Activated gamma-delta T cell treated with anti-CD3 and anti-CD28 coated beads, Interleukin-2, amount 50 U/mL, for 16 hours (primary cell): ENCODE data around the gene MAPK8IP1.

Experiments used
- DNase-seq: peaks from one replicate; pipeline ENCODE4 v3.0.0-alpha.2; 2020; ENCODE audit warnings: low read depth

MAPK8IP1 gene

DNA sequence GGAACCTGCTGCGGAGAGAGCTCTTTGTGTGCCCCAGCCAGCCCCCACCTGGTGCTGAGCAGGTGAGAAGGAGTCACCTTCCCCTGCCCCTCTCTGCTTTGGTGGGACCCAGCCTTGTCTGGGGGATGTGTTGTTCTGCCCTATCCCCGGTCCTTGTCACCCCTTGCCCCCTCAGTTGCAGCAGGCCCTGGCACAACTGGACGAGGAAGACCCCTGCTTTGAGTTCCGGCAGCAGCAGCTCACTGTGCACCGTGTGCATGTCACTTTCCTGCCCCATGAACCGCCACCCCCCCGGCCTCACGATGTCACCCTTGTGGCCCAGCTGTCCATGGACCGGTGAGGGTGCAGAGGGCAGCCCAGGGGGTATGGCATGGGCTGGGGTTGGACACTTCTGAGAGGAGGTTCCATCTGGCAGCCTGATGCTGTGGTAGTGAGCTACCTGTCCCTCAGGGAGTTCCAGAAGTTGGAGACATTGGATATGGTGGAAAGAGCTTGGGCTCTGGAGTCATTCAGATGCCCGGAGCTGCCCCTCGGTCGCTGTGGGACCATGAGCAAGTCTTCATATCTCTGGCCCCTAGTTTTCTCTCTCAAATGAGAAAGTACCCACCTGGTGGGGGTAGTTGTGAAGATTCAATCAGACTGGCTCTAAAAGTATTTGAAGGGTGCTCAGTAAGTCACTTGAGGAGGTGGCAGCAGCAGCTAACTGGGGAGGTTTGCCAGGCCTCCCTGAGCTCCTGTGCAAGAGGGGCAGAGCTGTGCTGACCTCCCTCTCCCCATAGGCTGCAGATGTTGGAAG is 41.3 kb downstream of the MAPK8IP1 start:
- DNase-seq, result no peak

DNA sequence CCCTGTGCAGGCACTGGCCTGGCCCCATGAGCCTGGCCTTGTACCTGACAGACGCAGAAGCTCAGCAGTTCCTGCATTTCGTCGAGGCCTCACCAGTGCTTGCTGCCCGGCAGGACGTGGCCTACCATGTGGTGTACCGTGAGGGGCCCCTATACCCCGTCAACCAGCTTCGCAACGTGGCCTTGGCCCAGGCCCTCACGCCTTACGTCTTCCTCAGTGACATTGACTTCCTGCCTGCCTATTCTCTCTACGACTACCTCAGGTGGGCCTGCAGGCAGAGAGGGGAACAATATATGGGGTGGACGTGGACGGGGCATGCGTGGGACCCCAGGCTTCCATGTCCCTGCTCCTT is 41.9 kb downstream of the MAPK8IP1 start:
- no peak for DNase-seq

DNA sequence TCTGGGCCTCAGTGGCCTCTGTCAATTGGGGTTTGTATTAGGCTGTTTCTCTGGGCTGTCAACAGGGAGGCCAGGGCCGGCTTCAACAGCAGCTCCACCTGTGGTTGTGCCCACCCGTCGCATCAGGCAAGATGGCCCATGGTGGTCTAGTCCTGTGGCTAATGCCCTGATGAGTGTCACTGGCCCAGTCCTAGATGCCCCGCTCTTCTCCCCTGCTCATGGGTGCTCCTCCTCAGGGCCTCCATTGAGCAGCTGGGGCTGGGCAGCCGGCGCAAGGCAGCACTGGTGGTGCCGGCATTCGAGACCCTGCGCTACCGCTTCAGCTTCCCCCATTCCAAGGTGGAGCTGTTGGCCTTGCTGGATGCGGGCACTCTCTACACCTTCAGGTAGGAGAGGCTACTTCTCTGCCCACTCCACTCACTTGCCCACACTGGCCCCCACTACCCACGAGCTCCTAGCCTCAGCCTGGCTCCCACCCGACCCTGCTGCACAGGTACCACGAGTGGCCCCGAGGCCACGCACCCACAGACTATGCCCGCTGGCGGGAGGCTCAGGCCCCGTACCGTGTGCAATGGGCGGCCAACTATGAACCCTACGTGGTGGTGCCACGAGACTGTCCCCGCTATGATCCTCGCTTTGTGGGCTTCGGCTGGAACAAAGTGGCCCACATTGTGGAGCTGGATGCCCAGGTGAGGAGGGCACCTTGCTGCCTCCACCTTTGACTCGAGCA is 42.4 kb downstream of the MAPK8IP1 start:
- no peak for DNase-seq

DNA sequence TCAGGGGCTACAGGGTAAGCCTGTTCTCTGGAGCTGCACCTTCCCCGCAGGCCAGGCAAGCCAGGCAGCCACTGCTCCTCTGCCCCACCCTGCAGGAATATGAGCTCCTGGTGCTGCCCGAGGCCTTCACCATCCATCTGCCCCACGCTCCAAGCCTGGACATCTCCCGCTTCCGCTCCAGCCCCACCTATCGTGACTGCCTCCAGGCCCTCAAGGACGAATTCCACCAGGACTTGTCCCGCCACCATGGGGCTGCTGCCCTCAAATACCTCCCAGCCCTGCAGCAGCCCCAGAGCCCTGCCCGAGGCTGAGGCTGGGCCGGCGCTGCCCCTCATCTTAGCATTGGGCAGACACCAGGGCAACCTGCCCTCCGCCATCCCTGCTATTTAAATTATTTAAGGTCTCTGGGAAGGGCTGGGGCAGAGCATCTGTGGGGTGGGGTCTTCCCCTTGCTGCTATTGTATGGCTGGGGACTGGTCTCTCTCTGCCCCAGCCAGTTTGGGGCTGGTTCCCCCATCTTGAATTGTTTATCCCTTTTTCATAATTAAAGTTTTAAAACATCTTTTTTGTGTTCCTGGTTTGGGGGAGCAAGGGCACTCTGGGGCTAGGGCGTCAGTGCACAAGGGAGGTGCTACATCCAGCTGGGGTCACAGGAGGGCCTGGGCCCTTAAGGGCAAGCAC is 43.2 kb downstream of the MAPK8IP1 start:
- no peak for DNase-seq

DNA sequence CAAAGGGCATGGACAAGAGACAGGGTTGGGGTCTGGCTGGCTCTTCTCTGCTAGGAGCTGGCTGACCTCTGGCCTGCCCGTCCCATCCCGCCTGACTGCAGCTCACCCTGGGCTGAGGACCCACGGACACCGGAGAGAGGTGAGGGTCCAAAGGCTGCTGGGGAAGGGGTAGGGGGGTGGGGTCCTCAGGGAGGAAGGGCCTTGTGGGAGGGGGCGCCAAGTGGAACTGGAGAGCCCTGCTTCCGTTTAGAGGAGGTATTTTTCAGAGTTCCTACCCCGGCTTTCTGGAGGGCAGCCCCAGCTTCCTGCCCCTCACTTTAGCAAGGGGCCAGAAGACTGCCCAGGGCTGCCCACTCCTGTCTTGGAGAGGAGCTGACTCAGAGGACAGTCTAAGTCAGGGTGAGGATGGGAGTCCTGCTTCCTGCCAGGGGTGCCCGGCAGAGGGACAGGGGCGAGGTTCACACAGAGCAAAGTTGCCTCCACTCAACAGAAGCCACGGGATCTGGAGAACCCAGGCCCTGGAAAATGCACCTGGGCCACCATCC is 44.1 kb downstream of the MAPK8IP1 start:
- DNase-seq, result no peak

DNA sequence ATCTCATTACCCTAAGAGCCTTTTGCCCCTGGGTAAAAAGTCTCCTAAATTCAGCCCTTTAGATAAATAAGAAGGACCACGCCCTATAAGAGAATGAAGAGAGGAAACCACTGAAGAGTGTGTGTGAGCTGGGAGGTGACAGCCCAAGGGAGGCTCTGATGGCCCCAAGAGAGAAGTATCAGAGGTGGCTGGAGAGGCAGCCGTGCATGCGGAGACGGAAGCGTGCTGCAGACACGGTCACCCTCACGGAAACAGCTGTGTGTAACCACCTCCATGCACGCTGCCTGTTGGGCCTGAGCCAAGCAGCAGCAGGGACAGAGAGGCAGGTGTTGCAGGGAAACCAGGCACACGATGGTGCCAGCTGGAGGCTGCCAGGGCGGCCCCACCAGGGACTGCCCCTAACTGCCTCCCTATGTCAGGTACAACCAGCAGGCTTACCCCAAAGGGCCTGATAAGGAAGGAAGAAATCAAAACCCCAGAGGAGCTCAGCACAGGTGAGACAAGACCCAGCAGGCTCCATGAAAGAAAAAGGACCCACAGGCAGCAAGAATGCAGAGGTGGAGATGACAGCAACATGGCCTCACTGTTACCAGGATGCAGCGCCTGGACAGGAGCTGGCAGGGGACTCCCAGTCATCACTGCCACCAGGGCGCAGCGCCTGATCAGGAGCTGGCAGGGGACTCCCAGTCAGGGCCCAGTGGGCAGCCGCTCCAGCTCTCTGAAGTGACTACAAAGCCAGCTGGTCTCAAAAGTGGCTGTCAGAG is 44.8 kb downstream of the MAPK8IP1 start:
- no peak for DNase-seq

DNA sequence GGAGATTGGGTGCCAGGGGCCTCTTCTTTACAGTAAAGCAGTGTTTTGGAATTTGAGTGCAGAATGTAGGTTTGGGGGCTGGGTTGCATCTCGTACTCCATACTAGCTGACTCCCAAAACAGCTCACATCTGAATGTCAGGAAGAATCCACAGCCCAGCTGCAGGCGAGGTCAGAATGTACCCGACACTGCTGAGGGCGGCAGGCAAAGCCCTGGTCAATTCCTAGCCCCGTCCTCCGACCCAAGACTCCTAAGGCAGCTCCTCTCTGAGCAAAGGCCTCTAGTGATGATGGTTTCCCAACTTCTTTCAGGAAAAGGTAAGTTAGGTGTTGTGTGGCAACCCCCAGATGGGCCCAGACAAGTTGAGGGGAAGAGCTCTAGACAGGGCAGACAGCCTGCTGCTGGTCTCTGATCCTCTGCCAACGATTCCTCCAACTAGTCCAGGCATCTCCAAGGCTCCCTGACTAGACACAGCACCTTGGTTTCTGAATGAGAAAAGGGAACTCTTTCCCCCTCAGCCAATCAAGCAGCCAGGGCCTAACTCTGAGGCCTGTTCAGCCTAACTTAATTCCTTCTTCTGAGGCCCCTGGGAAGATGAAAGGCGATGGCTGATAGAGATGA is 45.6 kb downstream of the MAPK8IP1 start:
- no peak for DNase-seq

DNA sequence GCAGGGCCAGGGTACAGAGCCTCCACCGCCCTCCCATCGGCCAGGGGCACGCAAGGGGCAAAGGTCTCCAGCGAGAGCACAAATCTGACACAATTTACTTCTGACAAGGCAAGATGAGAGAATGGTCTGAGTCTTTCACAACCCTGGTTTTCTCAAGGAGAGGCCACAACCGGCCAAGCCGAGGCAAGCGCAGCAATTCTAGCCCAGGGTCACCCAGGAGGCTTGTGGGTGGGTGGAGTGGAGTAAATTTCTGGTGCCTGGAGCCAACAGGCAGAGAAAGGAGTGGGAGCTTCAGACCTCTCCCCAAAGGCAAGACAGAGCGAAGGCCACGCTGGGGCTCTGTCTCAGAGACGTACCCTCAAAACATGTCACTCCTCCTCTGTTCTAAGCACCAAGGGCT is 46.3 kb downstream of the MAPK8IP1 start:
- no peak for DNase-seq

DNA sequence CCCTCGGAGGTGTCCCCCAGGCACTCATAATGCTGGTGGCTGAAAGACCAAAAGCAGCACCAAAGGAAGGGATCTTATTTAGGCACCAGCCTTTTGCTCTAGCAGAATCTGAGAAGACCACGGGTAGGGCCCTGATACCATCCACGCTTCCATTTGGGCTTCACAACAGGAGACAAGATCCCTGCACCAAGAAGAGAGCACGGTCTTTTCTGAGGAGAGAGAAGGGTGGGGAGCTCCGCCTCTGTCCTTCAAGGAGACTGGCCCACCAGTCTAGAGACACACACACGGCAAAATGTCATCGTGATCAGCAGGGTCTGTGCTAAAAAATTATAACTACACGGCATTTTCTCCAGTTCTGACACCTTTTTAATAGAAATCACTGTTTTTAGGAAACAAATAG is 46.8 kb downstream of the MAPK8IP1 start:
- DNase-seq, result no peak

DNA sequence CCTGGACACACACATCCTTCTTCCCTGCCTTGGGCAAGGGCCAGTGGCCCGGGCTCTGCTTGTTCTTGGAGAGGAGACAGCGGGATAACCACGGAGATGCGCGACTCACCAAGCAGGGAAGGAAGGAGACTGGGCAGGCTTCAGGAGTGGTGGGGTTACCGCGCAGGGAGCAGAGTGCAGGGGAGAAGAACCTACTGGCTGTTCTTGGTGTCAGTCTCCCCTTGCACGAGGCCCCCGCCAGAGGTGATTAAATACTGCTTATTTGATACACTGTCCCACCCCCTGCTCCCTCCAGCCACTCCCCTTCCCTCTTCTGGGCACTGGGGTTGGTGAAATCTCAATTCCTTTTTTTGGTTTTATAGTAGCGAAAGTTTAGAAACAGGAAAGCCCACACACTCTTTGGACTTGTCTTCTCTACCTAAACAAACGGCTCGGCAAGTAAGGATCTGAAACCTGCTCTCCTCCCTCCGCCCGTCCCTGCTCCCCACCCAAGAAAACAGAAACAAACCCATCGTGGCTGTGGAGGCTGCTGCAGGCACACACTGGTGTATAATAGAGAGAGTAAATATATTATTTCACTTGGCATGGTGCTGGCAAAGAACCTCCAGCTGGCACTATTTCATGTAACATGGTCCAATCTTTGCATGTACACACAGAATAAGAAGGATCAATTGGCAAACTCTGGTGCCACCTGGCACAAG is 47.8 kb downstream of the MAPK8IP1 start:
- DNase-seq, result no peak

DNA sequence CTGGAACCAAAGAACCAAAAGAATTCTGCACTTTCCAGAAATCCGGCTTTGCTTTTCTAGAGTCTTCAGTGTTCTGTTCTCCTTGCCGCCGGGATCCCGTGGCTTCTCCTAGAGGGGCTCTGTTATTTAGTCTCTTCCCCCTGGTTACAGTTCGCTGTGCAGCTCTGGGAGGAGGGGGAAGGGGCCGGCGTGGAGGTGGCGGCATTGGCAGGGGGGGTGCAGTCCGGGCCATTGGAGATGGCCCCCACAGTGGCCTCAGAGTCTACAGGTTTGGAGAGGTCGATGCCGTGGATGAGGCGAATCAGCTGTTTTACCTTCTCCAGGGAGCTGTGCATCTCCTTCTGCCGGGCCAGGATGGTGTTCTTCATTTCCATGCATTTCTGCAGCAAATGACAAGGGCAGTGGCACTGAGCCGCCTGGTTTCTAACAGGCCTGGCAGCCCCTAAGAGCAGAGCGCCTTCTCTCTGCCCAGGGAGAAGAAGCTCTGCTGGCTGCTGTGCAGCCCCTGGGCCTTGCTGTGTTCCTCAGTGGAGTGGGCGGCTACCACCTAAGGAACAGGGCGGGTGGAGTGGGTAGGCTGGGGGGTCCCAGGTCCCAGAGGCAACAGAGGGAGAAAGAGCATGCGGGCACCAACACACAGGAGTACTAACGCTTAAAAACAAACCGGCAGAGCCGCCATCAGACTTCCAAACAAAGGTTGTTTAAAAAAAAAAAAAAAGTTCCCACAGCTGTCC is 48.6 kb downstream of the MAPK8IP1 start:
- no peak for DNase-seq

DNA sequence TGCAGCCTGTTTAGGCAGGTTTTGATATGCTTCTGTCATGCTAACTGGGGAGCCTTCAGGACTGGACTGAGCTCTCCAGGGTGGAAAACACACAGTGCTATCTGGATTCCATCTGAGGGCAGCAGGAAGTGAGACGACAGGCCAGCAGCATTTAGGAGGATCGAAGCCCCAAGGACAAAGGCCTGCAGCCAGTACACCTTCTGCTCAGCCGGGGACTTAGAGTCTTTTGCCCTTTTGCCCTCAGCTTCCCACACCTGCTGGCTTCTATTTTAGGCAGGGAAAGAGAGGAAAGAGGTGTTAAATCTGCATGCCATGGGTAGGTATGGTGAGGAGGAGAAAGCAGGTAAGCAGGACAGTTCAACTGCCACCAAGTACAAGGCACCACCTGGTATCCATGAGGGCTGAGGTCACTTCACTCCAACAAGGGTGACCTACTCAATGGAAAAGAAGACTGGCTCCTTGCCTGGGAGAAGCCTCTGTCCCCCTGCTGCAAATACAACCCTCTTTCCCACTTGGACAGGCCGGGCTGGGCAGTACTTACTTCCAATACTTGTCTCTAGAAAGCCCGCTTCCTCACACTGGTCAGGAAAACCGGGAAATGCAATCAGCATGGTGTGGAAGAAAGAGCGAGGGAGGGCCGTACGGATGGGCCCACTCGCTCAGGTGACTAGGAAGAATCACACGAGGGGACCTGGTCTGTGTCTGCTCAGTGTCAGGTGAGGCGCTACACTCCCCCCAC is 49.3 kb downstream of the MAPK8IP1 start:
- DNase-seq, result no peak

DNA sequence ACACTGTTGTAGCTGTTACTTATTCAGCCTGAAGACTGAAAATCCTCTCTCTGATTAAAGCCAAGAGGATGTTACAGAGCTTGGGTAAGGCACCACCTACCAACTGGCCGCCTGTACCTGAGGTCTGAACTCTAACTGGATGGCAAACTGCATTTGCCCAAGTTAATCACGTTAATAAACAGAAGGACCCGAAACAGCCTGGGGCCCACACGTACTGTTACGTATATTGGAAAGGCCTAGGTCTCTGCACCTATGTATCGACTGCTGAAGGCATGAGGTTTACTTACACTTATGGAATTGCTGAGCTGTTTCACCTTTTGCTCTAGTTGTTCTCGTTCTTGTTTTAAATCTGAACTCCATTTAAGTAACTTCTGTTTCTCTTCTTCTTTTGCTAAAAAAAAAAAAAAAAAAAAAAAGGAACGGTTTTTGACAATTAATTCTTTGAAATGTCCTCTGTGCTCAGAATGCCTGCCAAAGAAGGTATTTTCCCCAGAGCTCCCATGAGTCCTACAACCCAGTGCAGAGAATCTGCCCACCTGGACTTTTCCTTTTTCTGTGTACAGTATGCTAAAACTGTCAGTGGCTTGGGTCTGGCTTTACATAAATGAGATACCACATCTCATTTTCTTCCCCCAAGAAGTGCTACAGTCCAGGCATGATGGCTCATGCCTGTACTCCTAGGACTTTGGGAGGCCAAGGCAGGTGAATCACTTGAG is 50.1 kb downstream of the MAPK8IP1 start:
- DNase-seq, result no peak

DNA sequence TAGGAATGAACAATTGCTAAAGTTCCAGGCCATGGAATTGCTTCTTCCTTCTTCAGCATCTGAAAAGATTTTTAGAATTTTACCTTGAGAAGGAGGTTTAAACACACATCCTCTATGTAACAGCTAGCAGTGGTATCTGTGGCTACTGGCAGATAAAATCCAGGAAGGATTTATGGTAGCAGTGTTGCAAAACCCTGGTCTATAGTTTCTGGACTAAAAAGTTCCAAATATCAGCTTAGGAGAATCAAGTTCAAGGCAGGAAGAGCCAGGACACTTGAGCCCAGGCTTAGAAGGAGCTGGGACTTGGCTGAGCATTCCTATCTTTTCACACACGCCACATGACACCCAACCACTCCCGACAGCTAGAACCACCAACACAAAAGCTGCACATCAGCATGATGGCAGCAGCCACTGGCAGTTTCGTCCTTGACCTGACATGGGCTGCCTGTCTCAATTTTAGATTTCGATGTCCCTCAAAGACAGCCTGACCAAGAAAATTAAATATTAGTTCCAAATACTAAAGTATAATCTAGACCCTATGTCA is 51.1 kb downstream of the MAPK8IP1 start:
- DNase-seq, result no peak

DNA sequence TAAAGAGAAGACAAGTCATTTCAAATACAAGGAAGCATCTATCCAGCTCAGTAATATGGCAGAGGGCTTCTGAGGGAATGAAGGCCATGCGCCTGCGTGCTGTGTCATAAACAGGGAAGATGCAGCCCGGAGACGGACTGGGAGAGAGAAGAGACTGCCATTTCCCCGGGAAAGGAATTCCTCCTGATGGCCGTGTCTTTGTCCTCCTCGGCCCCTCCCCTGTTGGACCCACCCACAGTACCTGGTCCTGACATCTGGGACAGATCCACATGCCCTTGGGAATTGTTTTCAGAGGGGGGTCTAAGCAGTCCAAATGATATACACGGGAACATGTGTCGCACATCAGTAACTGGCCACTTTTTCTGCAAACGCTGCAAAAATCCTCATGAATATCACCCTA is 52.5 kb downstream of the MAPK8IP1 start:
- no peak for DNase-seq

DNA sequence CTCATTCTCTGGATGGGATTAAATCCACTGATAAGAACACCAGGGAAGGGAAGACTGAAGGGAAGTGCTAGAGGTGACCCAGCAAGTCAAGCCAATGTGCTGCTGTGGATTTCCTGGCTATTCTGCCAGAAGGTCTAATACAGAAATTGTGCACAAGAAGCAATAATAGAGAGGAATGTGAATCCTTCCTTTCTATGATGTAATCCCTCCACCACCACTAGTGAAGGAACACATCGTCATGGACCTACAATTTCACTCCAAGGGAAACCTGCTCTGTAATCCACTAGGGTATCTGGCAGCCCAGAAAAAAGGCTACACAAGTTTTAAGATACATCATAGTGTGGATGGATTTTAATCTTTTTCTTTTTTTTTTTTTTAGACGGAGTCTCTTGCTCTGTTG is 54.4 kb downstream of the MAPK8IP1 start:
- no peak for DNase-seq

DNA sequence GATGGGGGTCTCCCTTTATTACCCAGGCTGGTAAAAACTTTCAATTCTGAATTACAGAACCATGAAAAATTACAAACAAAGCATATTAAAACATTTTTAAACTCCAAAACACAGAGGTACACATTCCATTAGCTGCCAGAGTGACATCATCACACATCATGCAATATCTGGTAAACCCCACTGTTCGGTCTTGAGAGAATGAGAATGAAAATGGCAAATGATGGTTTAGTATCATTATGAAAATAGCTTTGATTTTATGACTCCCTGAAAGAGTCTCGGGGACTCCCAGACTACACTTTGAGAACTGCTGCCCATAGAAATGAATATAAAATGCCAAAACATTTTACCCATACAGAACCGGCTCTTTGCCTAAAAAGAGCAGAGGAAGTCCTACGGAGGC is 55.8 kb downstream of the MAPK8IP1 start:
- DNase-seq, result no peak

DNA sequence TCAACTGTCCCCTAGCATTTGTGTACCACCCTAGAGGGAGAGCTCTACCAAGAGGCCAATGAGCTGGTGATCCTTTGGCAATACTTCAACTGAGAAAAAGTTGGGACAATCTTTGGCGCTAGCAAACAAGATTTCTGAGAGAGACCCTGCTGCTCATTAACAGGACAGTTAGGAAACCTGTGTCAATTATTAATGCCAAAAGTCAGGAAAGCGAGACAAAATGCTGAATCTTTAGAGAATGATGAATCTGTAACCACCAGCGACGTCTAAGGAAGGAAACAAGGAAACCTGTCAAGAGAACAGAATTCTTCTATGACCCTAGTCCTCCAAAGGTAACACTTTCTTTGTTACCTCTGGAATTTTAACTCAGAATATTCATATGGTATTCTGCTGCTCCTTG is 56.9 kb downstream of the MAPK8IP1 start:
- DNase-seq, result no peak
